M059J (cell line): ENCODE measurements around the gene APOD. TPM values are rescaled to one million over a fixed set of nuclear protein-coding genes. Genes with fewer than 3 reads are reported as not detected.

Source experiments
- DNase-seq: peaks from one replicate; pipeline ENCODE4 v3.0.0-alpha.2; 2012; ENCODE audit warnings: low read depth
- total RNA-seq: library from RNA; depleted of rRNA; stranded (reverse); fragments of >200 nt; shearing (Covaris generic); gene quantifications from 2 replicates; pipeline ENCODE4 v1.2.3, GENCODE V29; 2014; rRNA removed

Gene APOD
- total RNA-seq, 1 experiment from 2014 or later: not detected

GRCh38 chr3:195524171-195524896 lies 59.4 kb downstream of the APOD start:
- DNase-seq: no peak

- peak; percentile 37 for DNase-seq
These were observed 61.3 kb downstream of the APOD start for GRCh38 chr3:195522254-195523023.

Other genes with a start within 250 kb of the APOD start
- 25.5 and 35.3 TPM in 2 replicates for gene ACAP2, start 140.9 kb downstream of the APOD start, total RNA-seq
- gene PPP1R2, start 40.6 kb downstream of the APOD start, total RNA-seq: 88.1 and 96.3 TPM in 2 replicates
- 0.07 TPM in 1 of 2 replicates, not detected in the other for gene MUC20, start 137.0 kb upstream of the APOD start, total RNA-seq
- gene MUC4, start 228.0 kb upstream of the APOD start, total RNA-seq: 0.02 and 0.05 TPM in 2 replicates